Prostate gland (tissue), 2 donors: Measurements from ENCODE around the gene WWTR1. TPM values are rescaled to one million over a fixed set of nuclear protein-coding genes. Genes with fewer than 3 reads are reported as not detected.

Experiments
- DNase-seq: peaks from one replicate; pipeline ENCODE4 v3.0.0-alpha.2; 2019; ENCODE audit warnings: low spot score
- H3K27ac ChIP-seq, 2 donors: fragments of 200-600 bp; sonication (generic); 2 replicates each; pipeline ENCODE4 v1.5.1; 2017 to 2019
- H3K27me3 ChIP-seq: fragments of 200-600 bp; sonication (generic); replicated peaks from 2 replicates; pipeline ENCODE4 v1.5.1; 2019; ENCODE audit not compliant: insufficient read depth
- H3K36me3 ChIP-seq, 2 donors: fragments of 200-600 bp; sonication (generic); 1 replicate in 1 of 2; 2 replicates in 1 of 2; pipeline versions ENCODE4 v1.5.1 to v1.8.1; 2017 to 2019
- H3K4me1 ChIP-seq: fragments of 200-600 bp; sonication (generic); replicated peaks from 2 replicates; pipeline ENCODE4 v1.5.1; 2019
- H3K4me3 ChIP-seq, 2 donors: fragments of 200-600 bp; sonication (generic); 2 replicates each; pipeline ENCODE4 v1.5.1; 2017 to 2019
- H3K9me3 ChIP-seq: fragments of 200-600 bp; sonication (generic); 2 replicates; pipeline ENCODE4 v1.5.1; 2017
- POLR2A ChIP-seq: fragments of 450-650 bp; IDR thresholded peaks from one replicate; pipeline ENCODE4 v1.6.1; 2016; ENCODE audit warnings: antibody characterized with exemption, mild to moderate bottlenecking
- POLR2AphosphoS5 ChIP-seq: sonication (generic); formaldehyde crosslinking; IDR thresholded peaks from one replicate; pipeline ENCODE4 v1.6.1; 2017; ENCODE audit warnings: antibody characterized with exemption
- WGBS: methylation state at CpG from one replicate; pipeline ENCODE4 v1.1.5; 2018; 5-methylcytosine and 5-hydroxymethylcytosine counted together
- intact Hi-C: fragments of 100-400 bp; cut with DNase I; formaldehyde crosslinking; loops from one replicate; pipeline ENCODE4 v1.14.2; 2022
- total RNA-seq, 2 donors: library from RNA; depleted of rRNA; stranded (reverse); fragments of >200 nt; gene quantifications; one replicate each; pipeline ENCODE4 v1.1.0, GENCODE V29; 2016
- TF ChIP-seq, protein P1 (sequence below), 4 experiments: fragments of 200-600 bp in 2 of 4; fragments of 450-650 bp in 2 of 4; sonication (generic) in 2 of 4; IDR thresholded peaks; 1 replicate in 3 of 4; 2 replicates in 1 of 4; pipeline ENCODE4 v1.5.1; 2016 to 2019; ENCODE audit warnings: antibody characterized with exemption in 4 of 4, mild to moderate bottlenecking in 2 of 4, moderate library complexity in 2 of 4

WWTR1 gene
- total RNA-seq, 2 donors from 2014 or later, result 47.5 to 79.4 TPM

DNA sequence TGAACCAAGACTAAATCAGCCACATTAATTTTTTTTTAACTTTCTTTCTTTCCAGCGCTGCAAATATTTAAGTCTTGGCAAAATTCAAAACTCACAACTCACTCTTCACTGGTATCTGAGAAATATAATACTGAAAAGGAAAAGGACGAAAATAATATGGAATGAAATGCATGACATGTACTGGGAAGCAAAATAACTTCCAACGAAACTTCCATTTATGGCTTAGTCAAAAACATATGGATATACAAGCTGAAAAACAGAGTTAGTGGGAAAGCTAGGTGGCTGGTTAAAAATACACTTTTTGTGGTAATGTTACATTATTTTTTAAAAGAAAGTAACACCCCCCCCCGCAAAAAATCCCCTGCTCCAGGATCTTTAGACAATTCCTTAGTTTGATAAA, 97.2 kb downstream of the WWTR1 start:
- intact Hi-C loops, result no loop called here
- no peaks in the 10 kb centered on the region for H3K27me3 ChIP-seq
- TF ChIP-seq POLR2A, result no peak
- TF ChIP-seq POLR2AphosphoS5, result no peak
- TF ChIP-seq, protein P1, sequence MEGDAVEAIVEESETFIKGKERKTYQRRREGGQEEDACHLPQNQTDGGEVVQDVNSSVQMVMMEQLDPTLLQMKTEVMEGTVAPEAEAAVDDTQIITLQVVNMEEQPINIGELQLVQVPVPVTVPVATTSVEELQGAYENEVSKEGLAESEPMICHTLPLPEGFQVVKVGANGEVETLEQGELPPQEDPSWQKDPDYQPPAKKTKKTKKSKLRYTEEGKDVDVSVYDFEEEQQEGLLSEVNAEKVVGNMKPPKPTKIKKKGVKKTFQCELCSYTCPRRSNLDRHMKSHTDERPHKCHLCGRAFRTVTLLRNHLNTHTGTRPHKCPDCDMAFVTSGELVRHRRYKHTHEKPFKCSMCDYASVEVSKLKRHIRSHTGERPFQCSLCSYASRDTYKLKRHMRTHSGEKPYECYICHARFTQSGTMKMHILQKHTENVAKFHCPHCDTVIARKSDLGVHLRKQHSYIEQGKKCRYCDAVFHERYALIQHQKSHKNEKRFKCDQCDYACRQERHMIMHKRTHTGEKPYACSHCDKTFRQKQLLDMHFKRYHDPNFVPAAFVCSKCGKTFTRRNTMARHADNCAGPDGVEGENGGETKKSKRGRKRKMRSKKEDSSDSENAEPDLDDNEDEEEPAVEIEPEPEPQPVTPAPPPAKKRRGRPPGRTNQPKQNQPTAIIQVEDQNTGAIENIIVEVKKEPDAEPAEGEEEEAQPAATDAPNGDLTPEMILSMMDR (IDR thresholded peaks at IDR 0.05), result no peak
- H3K36me3 ChIP-seq, result no peaks in the 10 kb centered on the region
- no peak for DNase-seq
- 86% methylated on average over 4 of the region's 4 CpGs for WGBS
- peaks cover 2% of the 10 kb centered on the region for H3K4me1 ChIP-seq
- no peak overlapping the region for H3K27ac ChIP-seq
- no peaks in the 10 kb centered on the region for H3K9me3 ChIP-seq
- no peak overlapping the region for H3K4me3 ChIP-seq

DNA sequence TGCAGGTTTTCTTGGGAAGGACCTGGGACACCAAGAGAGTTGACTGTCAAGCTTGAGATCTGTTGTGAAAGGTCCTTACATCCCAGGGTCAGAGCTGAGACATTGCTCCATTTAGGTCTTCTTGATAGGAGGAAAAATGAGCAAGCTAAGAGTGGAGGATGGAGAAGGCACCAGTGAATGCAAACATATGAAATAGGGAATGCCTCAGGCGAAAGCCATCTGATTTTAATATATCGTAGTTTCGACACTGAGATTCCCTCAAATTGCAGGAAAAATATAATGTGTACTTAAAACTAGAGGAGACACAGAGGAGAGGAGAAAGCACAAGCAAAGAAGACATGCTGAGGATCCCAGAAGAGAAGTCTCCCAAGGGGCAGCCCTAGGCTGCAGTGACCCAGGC, 97.8 kb downstream of the WWTR1 start:
- Histone ChIP-seq H3K27ac (no peak overlapping the region), H3K9me3 (no peaks in the 10 kb centered on the region), H3K4me1 (peaks cover 2% of the 10 kb centered on the region), H3K27me3 (no peaks in the 10 kb centered on the region), H3K36me3 (no peaks in the 10 kb centered on the region), H3K4me3 (no peak overlapping the region)
- intact Hi-C loops, result no loop called here
- no peak for TF ChIP-seq POLR2AphosphoS5
- TF ChIP-seq, protein P1 (IDR thresholded peaks at IDR 0.05), result no peak
- no peak for TF ChIP-seq POLR2A
- no peak for DNase-seq
- 98% methylated on average over 3 of the region's 3 CpGs for WGBS

DNA sequence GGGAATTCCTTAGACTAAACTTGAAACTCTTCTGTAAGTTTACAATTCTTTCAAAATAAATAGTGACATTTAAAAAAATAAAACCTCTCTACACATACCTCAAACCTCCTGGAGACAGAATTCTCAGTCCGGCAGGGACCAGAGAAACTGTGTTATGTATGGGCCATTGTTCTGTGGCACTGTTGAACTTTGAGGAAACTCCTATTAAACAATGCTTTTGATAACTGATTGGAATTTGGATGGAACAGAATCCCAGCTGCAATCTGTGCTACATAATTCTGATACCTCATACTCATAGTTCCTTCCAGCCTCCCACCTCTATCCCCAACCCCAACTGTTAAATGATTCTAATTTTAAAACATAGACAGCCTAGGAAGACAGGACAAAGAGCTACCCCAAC, 98.3 kb downstream of the WWTR1 start:
- peaks cover 2% of the 10 kb centered on the region for H3K4me1 ChIP-seq
- WGBS, result 73% methylated on average over 1 of the region's 1 CpG
- H3K9me3 ChIP-seq, result no peaks in the 10 kb centered on the region
- H3K27me3 ChIP-seq, result no peaks in the 10 kb centered on the region
- H3K27ac ChIP-seq, result no peak overlapping the region
- TF ChIP-seq, protein P1 (IDR thresholded peaks at IDR 0.05), result no peak
- TF ChIP-seq POLR2A (no peak), POLR2AphosphoS5 (no peak)
- no peak for DNase-seq
- no peak overlapping the region for H3K4me3 ChIP-seq
- intact Hi-C loops, result no loop called here
- no peaks in the 10 kb centered on the region for H3K36me3 ChIP-seq

DNA sequence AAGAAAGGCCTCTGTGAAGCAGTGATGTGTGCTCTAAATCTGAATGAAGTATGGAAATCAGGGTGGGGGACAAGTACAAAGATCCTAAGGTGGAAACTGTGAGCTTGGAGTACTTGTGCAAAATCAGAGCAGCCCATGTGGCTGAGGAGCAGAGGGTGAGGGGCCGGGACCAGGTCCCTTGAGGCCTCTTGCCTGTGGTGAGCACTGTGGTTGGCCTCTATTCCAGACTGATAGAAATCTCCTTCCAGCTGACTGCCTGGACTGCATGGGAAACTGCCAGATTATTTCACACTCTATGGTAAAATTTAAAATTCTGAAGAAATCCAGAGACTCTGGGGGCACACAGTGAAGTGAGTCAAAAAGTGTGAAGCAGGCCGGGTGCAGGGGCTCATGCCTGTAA, 101.9 kb downstream of the WWTR1 start:
- Histone ChIP-seq H3K36me3 (no peaks in the 10 kb centered on the region), H3K4me1 (peaks cover 2% of the 10 kb centered on the region), H3K4me3 (no peak overlapping the region), H3K9me3 (no peaks in the 10 kb centered on the region), H3K27ac (no peak overlapping the region), H3K27me3 (no peaks in the 10 kb centered on the region)
- no peak for TF ChIP-seq POLR2A
- TF ChIP-seq POLR2AphosphoS5, result no peak
- TF ChIP-seq, protein P1 (IDR thresholded peaks at IDR 0.05), result no peak
- 73% methylated on average over 2 of the region's 2 CpGs for WGBS
- intact Hi-C loops, result no loop called here
- no peak for DNase-seq

DNA sequence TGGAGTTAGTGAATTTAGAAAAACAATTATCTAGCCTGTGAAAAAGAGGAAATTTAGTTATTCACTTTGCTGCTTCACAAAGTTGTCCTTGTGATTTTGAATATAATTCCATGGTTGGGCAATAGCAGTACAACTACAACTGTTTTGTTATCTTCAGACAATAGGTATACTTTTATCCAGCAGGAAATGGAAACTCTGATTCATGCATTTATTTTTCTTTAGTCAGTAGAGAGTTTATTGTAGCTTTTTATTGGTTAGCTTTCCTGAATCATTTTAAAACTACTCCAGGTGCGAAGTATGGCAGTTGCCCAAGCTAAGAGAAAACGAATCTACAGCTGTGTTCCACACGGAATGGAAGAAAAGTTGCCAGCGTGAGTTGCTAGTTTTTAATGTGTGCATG, 103.0 kb downstream of the WWTR1 start:
- Histone ChIP-seq H3K4me3 (no peak overlapping the region), H3K4me1 (peaks cover 2% of the 10 kb centered on the region), H3K27me3 (no peaks in the 10 kb centered on the region), H3K27ac (no peak overlapping the region), H3K9me3 (no peaks in the 10 kb centered on the region), H3K36me3 (no peaks in the 10 kb centered on the region)
- intact Hi-C loops, result no loop called here
- TF ChIP-seq POLR2A (no peak), POLR2AphosphoS5 (peak; percentile 89)
- TF ChIP-seq, protein P1 (IDR thresholded peaks at IDR 0.05), result no peak
- DNase-seq, result peak; percentile 71
- WGBS, result 11% methylated on average over 4 of the region's 4 CpGs
